PC-3 (cell line): ENCODE data around the gene SLC24A3. TPM values are rescaled to one million over a fixed set of nuclear protein-coding genes. Genes with fewer than 3 reads are reported as not detected.
A peak's percentile ranks its signal among the peaks of the same experiment; 100 is the strongest.

Experiments
- ATAC-seq: fragments of 200-7000 bp; cut with Tn5 transposase; 2 replicates; pipeline ENCODE4 v1.9.1; 2020; ENCODE audit warnings: mild to moderate bottlenecking, moderate library complexity
- Bru-seq: library from RNA; stranded (reverse); fragments of 400-500 nt; gene quantifications from one replicate; lab custom pipeline; 2021; lab: Mats Ljungman, UMichigan
- BruChase-seq, 2 experiments: library from RNA; stranded (reverse); fragments of 400-500 nt; gene quantifications; one replicate each; lab custom pipeline; 2021; lab: Mats Ljungman, UMichigan
- BruUV-seq: library from RNA; stranded (reverse); fragments of 400-500 nt; replicated peaks from 2 replicates; lab custom pipeline; 2021; lab: Mats Ljungman, UMichigan
- CTCF ChIA-PET: fragments of 300-600 bp; sonication (Branson Sonifier 250); formaldehyde crosslinking; loops from one replicate; lab custom pipeline; 2022; ENCODE audit warnings: antibody characterized with exemption; lab: Charles Lee
- POLR2A ChIA-PET: fragments of 300-600 bp; sonication (Branson Sonifier 250); formaldehyde crosslinking; loops from one replicate; lab custom pipeline; 2022; ENCODE audit warnings: antibody characterized with exemption; ENCODE audit not compliant: unreplicated experiment; lab: Charles Lee
- DNase-seq: peaks from one replicate; pipeline ENCODE4 v3.0.0-alpha.2; 2015
- H2AFZ ChIP-seq: fragments of 300-600 bp; sonication (generic); 2 replicates; pipeline ENCODE4 v1.6.0; 2016; ENCODE audit warnings: antibody characterized with exemption, low read length
- H3F3A ChIP-seq: fragments of 300-600 bp; sonication (generic); one replicate; pipeline ENCODE4 v1.6.0; 2017; ENCODE audit warnings: antibody characterized with exemption, low read length, control low read depth, mild to moderate bottlenecking; ENCODE audit not compliant: unreplicated experiment
- H3K27ac ChIP-seq: fragments of 300-600 bp; sonication (generic); 2 replicates; pipeline ENCODE4 v1.5.1; 2016; ENCODE audit warnings: mild to moderate bottlenecking, low read length
- H3K27me3 ChIP-seq: fragments of 300-600 bp; sonication (generic); 2 replicates; pipeline ENCODE4 v1.6.1; 2016; ENCODE audit warnings: low read length, mixed read lengths
- H3K36me3 ChIP-seq: fragments of 300-600 bp; sonication (generic); 2 replicates; pipeline ENCODE4 v1.6.1; 2016; ENCODE audit warnings: low read depth, mixed run types, low read length, mixed read lengths
- H3K4me1 ChIP-seq: fragments of 300-600 bp; sonication (generic); 2 replicates; pipeline ENCODE4 v1.5.1; 2016; ENCODE audit warnings: low read length; ENCODE audit not compliant: insufficient read depth
- H3K4me2 ChIP-seq: fragments of 300-600 bp; sonication (generic); 2 replicates; pipeline ENCODE4 v1.6.0; 2016; ENCODE audit warnings: low read length
- H3K4me3 ChIP-seq: fragments of 300-600 bp; sonication (generic); 2 replicates; pipeline ENCODE4 v1.5.1; 2016; ENCODE audit warnings: mild to moderate bottlenecking, low read length, mixed read lengths
- H3K79me2 ChIP-seq: fragments of 300-600 bp; sonication (generic); 2 replicates; pipeline ENCODE4 v1.6.1; 2017; ENCODE audit warnings: low read length, mixed read lengths
- H3K9ac ChIP-seq: fragments of 300-600 bp; sonication (generic); 2 replicates; pipeline ENCODE4 v1.6.0; 2016; ENCODE audit warnings: mild to moderate bottlenecking, low read length
- H3K9me2 ChIP-seq: fragments of 300-600 bp; sonication (generic); replicated peaks from 2 replicates; pipeline ENCODE4 v1.6.1; 2016; ENCODE audit warnings: mixed run types, low read length, mixed read lengths
- H3K9me3 ChIP-seq: fragments of 300-600 bp; sonication (generic); 2 replicates; pipeline ENCODE4 v1.6.1; 2016; ENCODE audit warnings: low read length, mixed read lengths
- H4K20me1 ChIP-seq: fragments of 300-600 bp; sonication (generic); 2 replicates; pipeline ENCODE4 v1.6.1; 2016; ENCODE audit warnings: low read length, mixed read lengths
- CTCF ChIP-seq: fragments of 300-600 bp; sonication (generic); conservative IDR thresholded peaks from 2 replicates; pipeline ENCODE4 v1.5.1; 2017; ENCODE audit warnings: antibody characterized with exemption, low read depth, mild to moderate bottlenecking, low read length
- EZH2 ChIP-seq: fragments of 300-600 bp; sonication (generic); IDR thresholded peaks from one replicate; pipeline ENCODE4 v1.6.1; 2017; ENCODE audit warnings: antibody characterized with exemption, mild to moderate bottlenecking, low read length; ENCODE audit not compliant: unreplicated experiment
- EZH2phosphoT487 ChIP-seq: fragments of 300-600 bp; sonication (generic); IDR thresholded peaks from 2 replicates; pipeline ENCODE4 v1.6.1; 2018; ENCODE audit warnings: mild to moderate bottlenecking, antibody characterized with exemption, low read length, borderline replicate concordance
- intact Hi-C: fragments of 100-400 bp; cut with micrococcal nuclease; formaldehyde crosslinking; loops from 2 replicates; pipeline ENCODE4 v1.9.0; 2023
- long read RNA-seq: library from polyadenylated mRNA; unstranded; transcript quantifications from one replicate; pipeline ENCODE4 v2.0.0, GENCODE V29; 2021; ENCODE audit not compliant: unreplicated experiment
- total RNA-seq: library from RNA; depleted of rRNA; stranded (reverse); fragments of >200 nt; gene quantifications from 2 replicates; pipeline ENCODE4 v1.2.3, GENCODE V29; 2014; rRNA removed

Gene SLC24A3
- total RNA-seq (0.11 TPM in 1 of 2 replicates, not detected in the other), Bru-seq, nascent RNA (percentile 7 among the genes with signal in this experiment), BruChase-seq, experiment 1, labeled RNA remaining after a 6-hour chase (percentile 3 among the genes with signal in this experiment), BruChase-seq, experiment 2, labeled RNA remaining after a 2-hour chase (percentile 5 among the genes with signal in this experiment)
- long read RNA-seq, partial matches to known transcripts = 0 of 3 reads
- long read RNA-seq, other reads (novel, unspliced or antisense) = 3 of 3 reads

DNA sequence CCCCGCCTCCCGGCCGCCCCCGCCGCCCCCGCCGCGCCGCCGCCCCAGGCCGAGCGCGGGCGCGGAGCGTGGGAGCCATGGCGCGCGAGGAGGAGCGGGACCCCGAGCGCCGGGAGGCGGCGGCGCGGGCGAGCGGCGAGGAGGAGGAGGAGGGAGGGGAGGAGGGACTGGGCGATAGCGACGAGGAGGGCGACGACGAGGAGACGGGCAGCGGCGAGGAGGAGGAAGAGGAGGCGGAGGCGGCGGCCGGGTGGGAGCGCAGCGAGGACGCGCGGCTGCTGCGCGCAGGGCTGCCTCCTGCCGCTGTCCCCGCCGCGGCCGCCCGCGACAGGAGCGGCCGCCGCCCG is at the start of gene SLC24A3:
Gene SLC24A3 (plus strand): TSS at position 174 of the 347 bp plus-strand sequence.
- Histone ChIP-seq H3K4me2 (no peak within 1 kb of the TSS), H3K4me3 (no peak within 1 kb of the TSS), H3K4me1 (no peaks in the 10 kb centered on the region), H3K9ac (no peak within 1 kb of the TSS), H3K9me3 (no peaks in the 10 kb centered on the region), H3K27ac (no peak within 1 kb of the TSS), H2AFZ (no peak within 1 kb of the TSS), H3F3A (no peaks in the 10 kb centered on the region), H4K20me1 (no peaks in the 10 kb centered on the region), H3K27me3 (peaks cover 82% of the 10 kb centered on the region), H3K36me3 (no peaks in the 10 kb centered on the region), H3K79me2 (no peaks in the 10 kb centered on the region), H3K9me2 (no peaks in the 10 kb centered on the region)
- ChIA-PET POLR2A (no interaction called here), CTCF (no interaction called here)
- no peak for DNase-seq
- no peak for ATAC-seq
- BruUV-seq = no TSS peak
- intact Hi-C loops = no loop called here
- TF ChIP-seq EZH2 = no peak
- TF ChIP-seq CTCF = no peak
- no peak for TF ChIP-seq EZH2phosphoT487

GRCh38 chr20:19170148-19170547 is 42.3 kb upstream of the SLC24A3 start:
- no TSS peak for BruUV-seq
- CTCF ChIA-PET = no interaction called here
- Histone ChIP-seq H3K79me2 (no peaks in the 10 kb centered on the region), H3K36me3 (no peaks in the 10 kb centered on the region), H3F3A (no peaks in the 10 kb centered on the region), H3K4me1 (no peaks in the 10 kb centered on the region), H3K4me2 (no peak overlapping the region), H3K9me3 (peaks cover 3% of the 10 kb centered on the region; the same call in 1 of the 2 replicates), H3K27ac (no peak overlapping the region), H2AFZ (no peak overlapping the region), H3K4me3 (no peak overlapping the region), H3K27me3 (peaks cover 21% of the 10 kb centered on the region; the same call in 1 of the 2 replicates), H4K20me1 (no peaks in the 10 kb centered on the region), H3K9me2 (no peaks in the 10 kb centered on the region), H3K9ac (no peak overlapping the region)
- intact Hi-C loops = no loop called here
- POLR2A ChIA-PET = no interaction called here
- DNase-seq (no peak), ATAC-seq (no peak)
- TF ChIP-seq EZH2 (no peak), EZH2phosphoT487 (no peak), CTCF (no peak)

DNA sequence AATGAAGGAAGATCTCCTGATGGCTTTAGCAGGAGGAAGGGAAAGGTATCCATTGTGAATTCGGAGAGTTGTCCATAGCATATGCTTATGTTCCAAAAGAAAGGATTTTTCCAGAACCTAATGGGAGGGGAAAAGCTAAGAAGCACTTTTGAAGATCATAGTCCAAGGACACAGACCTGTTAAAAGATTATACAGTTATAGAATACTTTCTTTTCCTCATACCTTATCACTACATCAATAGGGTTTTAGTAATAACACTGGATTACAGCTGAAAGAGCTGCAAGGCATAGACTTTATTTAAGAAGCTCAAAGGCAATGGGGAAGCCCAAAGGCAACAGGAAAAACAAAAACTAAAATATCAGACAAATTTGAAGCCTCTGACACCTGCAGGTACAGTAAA is 39.8 kb upstream of the SLC24A3 start:
- Histone ChIP-seq H3K27ac (no peak overlapping the region), H3K9me3 (peaks cover 3% of the 10 kb centered on the region; the same call in 1 of the 2 replicates), H3K4me3 (no peak overlapping the region), H3K79me2 (no peaks in the 10 kb centered on the region), H3K4me2 (no peak overlapping the region), H2AFZ (no peak overlapping the region), H3K9me2 (no peaks in the 10 kb centered on the region), H4K20me1 (no peaks in the 10 kb centered on the region), H3K4me1 (no peaks in the 10 kb centered on the region), H3K9ac (no peak overlapping the region), H3K36me3 (no peaks in the 10 kb centered on the region), H3K27me3 (peaks cover 33% of the 10 kb centered on the region; the same call in 1 of the 2 replicates), H3F3A (no peaks in the 10 kb centered on the region)
- no TSS peak for BruUV-seq
- ChIA-PET POLR2A (no interaction called here), CTCF (no interaction called here)
- intact Hi-C loops = no loop called here
- TF ChIP-seq EZH2phosphoT487 = no peak
- TF ChIP-seq EZH2 = no peak
- TF ChIP-seq CTCF = no peak
- DNase-seq (no peak), ATAC-seq (no peak)
